ENCODE data around the gene TAOK3. TPM values are rescaled to one million over a fixed set of nuclear protein-coding genes. Genes with fewer than 3 reads are reported as not detected.

Gene TAOK3
- total RNA-seq, 1 donor from 2014 or later: 1.1 TPM

DNA sequence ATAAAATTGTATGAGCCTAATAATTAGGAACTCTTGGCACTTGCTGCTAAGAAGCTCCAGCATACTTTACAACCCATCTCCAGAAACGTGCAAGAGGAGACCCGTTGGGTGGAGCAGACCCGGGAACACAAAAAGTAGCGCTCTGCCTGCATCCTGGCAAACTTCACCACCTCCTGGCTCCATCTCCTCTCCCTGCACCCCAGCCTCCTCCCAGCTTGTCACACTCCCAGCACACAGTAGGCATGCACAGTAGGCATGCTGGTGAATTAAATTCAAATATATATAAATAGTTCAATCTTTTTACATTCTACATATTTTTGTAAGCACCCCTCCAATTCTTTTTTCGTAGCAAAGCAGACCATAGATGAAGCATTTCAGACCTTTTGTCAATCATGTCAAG lies 270.1 kb downstream of the TAOK3 start:
- no peak for DNase-seq (ENCODE audit: low spot score)
- H3K27me3 Mint-ChIP-seq (ENCODE audit: insufficient read depth, low read depth): peaks cover 12% of the 10 kb centered on the region

DNA sequence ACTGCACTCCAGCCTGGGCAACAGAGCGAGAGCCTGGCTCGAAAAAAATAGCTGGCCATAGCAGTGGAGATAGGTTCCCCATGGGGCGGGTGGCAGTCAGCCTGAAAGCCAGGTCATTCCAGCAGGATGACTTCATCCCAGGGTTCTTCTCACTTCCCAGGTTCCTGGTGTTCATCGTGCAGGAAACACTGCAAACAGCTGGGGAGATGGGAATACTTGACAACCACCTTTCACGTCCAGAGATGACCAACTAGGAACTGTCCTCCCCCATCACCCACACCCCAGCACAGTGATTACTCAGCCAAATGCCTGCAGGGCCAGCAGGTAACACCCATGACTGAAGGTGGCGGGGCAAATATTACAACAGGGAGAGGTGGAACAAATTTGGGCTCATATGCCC lies 270.6 kb downstream of the TAOK3 start:
- no peak for DNase-seq (ENCODE audit: low spot score)
- peaks cover 25% of the 10 kb centered on the region for H3F3A ChIP-seq (ENCODE audit: low read depth)
- H2AFZ ChIP-seq (replicated peaks): no peak overlapping the region
- H3K9me3 Mint-ChIP-seq: no peaks in the 10 kb centered on the region
- H3K27ac Mint-ChIP-seq: no peak overlapping the region
- H3K4me3 ChIP-seq: no peak overlapping the region
- TF ChIP-seq, protein P1, sequence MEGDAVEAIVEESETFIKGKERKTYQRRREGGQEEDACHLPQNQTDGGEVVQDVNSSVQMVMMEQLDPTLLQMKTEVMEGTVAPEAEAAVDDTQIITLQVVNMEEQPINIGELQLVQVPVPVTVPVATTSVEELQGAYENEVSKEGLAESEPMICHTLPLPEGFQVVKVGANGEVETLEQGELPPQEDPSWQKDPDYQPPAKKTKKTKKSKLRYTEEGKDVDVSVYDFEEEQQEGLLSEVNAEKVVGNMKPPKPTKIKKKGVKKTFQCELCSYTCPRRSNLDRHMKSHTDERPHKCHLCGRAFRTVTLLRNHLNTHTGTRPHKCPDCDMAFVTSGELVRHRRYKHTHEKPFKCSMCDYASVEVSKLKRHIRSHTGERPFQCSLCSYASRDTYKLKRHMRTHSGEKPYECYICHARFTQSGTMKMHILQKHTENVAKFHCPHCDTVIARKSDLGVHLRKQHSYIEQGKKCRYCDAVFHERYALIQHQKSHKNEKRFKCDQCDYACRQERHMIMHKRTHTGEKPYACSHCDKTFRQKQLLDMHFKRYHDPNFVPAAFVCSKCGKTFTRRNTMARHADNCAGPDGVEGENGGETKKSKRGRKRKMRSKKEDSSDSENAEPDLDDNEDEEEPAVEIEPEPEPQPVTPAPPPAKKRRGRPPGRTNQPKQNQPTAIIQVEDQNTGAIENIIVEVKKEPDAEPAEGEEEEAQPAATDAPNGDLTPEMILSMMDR (IDR thresholded peaks at IDR 0.05): no peak
- no peak for TF ChIP-seq EZH2 (IDR thresholded peaks at IDR 0.05)
- TF ChIP-seq EZH2phosphoT487 (IDR thresholded peaks at IDR 0.05): no peak
- no peaks in the 10 kb centered on the region for H3K4me1 ChIP-seq
- no peaks in the 10 kb centered on the region for H3K36me3 ChIP-seq
- no peaks in the 10 kb centered on the region for H3K27me3 ChIP-seq
- H3K27me3 Mint-ChIP-seq (ENCODE audit: insufficient read depth, low read depth): peaks cover 12% of the 10 kb centered on the region
- no peaks in the 10 kb centered on the region for H4K20me1 ChIP-seq (ENCODE audit: low read depth)
- H3K79me2 ChIP-seq (ENCODE audit: low read depth): no peaks in the 10 kb centered on the region
- no peak overlapping the region for H3K9ac ChIP-seq
- peak overlapping the region; percentile 66 for H3K4me3 Mint-ChIP-seq
- peak overlapping the region; percentile 90 for H3K4me2 ChIP-seq
- H3K4me1 Mint-ChIP-seq: peaks cover 17% of the 10 kb centered on the region
- no peaks in the 10 kb centered on the region for H3K9me3 ChIP-seq (ENCODE audit: low read depth)
- no peaks in the 10 kb centered on the region for H3K36me3 Mint-ChIP-seq
- no peak overlapping the region for H3K27ac ChIP-seq

More for the DNA sequence above, 270.1 kb downstream of the TAOK3 start:
- peak overlapping the region; percentile 90 for H3K4me2 ChIP-seq
- TF ChIP-seq, protein P1 (IDR thresholded peaks at IDR 0.05): no peak
- TF ChIP-seq EZH2 (IDR thresholded peaks at IDR 0.05) (no peak), EZH2phosphoT487 (IDR thresholded peaks at IDR 0.05) (no peak)
- H3K4me1 Mint-ChIP-seq: peaks cover 17% of the 10 kb centered on the region
- no peak overlapping the region for H3K9ac ChIP-seq
- peak overlapping the region; percentile 94 for H3K27ac Mint-ChIP-seq
- H3K4me1 ChIP-seq: no peaks in the 10 kb centered on the region
- peak overlapping the region; percentile 90 for H3K4me3 ChIP-seq
- no peak overlapping the region for H3K27ac ChIP-seq
- no peaks in the 10 kb centered on the region for H3K27me3 ChIP-seq
- H3K36me3 Mint-ChIP-seq: no peaks in the 10 kb centered on the region
- no peaks in the 10 kb centered on the region for H3K79me2 ChIP-seq (ENCODE audit: low read depth)
- no peaks in the 10 kb centered on the region for H3K9me3 Mint-ChIP-seq
- no peaks in the 10 kb centered on the region for H3K9me3 ChIP-seq (ENCODE audit: low read depth)
- peak overlapping the region; percentile 97 for H3K4me3 Mint-ChIP-seq
- H2AFZ ChIP-seq (replicated peaks): peak overlapping the region; percentile 87
- no peaks in the 10 kb centered on the region for H4K20me1 ChIP-seq (ENCODE audit: low read depth)
- no peaks in the 10 kb centered on the region for H3K36me3 ChIP-seq
- H3F3A ChIP-seq (ENCODE audit: low read depth): peaks cover 25% of the 10 kb centered on the region

DNA sequence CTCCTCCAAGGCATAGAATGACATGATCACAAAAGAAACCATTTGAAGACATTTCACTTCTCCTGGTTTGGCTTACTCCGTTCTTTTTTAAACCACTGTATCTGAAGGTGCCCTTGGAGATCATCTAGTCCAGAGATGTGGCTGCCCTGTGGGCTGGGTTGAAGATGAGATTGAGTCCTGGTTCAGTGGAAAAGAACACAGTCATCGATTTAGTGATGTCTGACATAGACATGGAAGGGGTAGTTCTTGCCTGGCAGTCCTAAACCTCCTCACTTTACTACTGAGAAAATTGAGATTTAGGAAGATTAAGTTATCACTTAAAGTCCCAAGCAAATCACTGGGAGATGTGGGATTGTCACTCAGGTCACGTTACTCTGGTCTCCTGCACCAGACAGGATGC lies 271.7 kb downstream of the TAOK3 start:
- no peaks in the 10 kb centered on the region for H4K20me1 ChIP-seq (ENCODE audit: low read depth)
- no peak for DNase-seq (ENCODE audit: low spot score)
- Mint-ChIP-seq H3K27me3 (ENCODE audit: insufficient read depth, low read depth) (peaks cover 12% of the 10 kb centered on the region), H3K4me3 (no peak overlapping the region), H3K4me1 (peaks cover 17% of the 10 kb centered on the region), H3K9me3 (no peaks in the 10 kb centered on the region), H3K36me3 (no peaks in the 10 kb centered on the region), H3K27ac (no peak overlapping the region)
- peaks cover 25% of the 10 kb centered on the region for H3F3A ChIP-seq (ENCODE audit: low read depth)
- no peak overlapping the region for H2AFZ ChIP-seq (replicated peaks)
- H3K27me3 ChIP-seq: no peaks in the 10 kb centered on the region
- H3K79me2 ChIP-seq (ENCODE audit: low read depth): no peaks in the 10 kb centered on the region
- no peak overlapping the region for H3K9ac ChIP-seq
- H3K27ac ChIP-seq: no peak overlapping the region
- H3K4me3 ChIP-seq: no peak overlapping the region
- H3K4me2 ChIP-seq: no peak overlapping the region
- no peak for TF ChIP-seq EZH2 (IDR thresholded peaks at IDR 0.05)
- TF ChIP-seq, protein P1 (IDR thresholded peaks at IDR 0.05): no peak
- TF ChIP-seq EZH2phosphoT487 (IDR thresholded peaks at IDR 0.05): no peak
- no peaks in the 10 kb centered on the region for H3K9me3 ChIP-seq (ENCODE audit: low read depth)
- H3K4me1 ChIP-seq: no peaks in the 10 kb centered on the region
- H3K36me3 ChIP-seq: no peaks in the 10 kb centered on the region

Other genes starting within 250 kb of the TAOK3 start
- 266 and 406 TPM in 2 replicates for gene PEBP1, start 236.8 kb downstream of the TAOK3 start, total RNA-seq (ENCODE audit: low replicate concordance)
- gene SUDS3, start 3.6 kb upstream of the TAOK3 start, total RNA-seq (ENCODE audit: low replicate concordance): 59.4 and 64.3 TPM in 2 replicates